WERI-Rb-1 (cell line): Measurements from ENCODE around the gene ARAP3.
A peak's percentile ranks its signal among the peaks of the same experiment; 100 is the strongest.
"Not testable (repeated sequence)": the region's sequence is repeated elsewhere in the genome, so short reads cannot be mapped to it uniquely, and the experiment has no call there.

Experiments
- DNase-seq: peaks from one replicate; pipeline ENCODE4 v3.0.0-alpha.2; 2020
- H3K27ac ChIP-seq: fragments of 250-450 bp; sonication (Bioruptor Pico); 2 replicates; pipeline ENCODE4 v1.5.1; 2020; ENCODE audit warnings: mild to moderate bottlenecking, moderate library complexity
- H3K27me3 ChIP-seq: fragments of 250-450 bp; sonication (Bioruptor Pico); 2 replicates; pipeline ENCODE4 v1.5.1; 2021; ENCODE audit warnings: mild to moderate bottlenecking, low read depth, moderate library complexity; ENCODE audit not compliant: insufficient read depth, severe bottlenecking
- H3K36me3 ChIP-seq: fragments of 250-450 bp; sonication (Bioruptor Pico); 2 replicates; pipeline ENCODE4 v1.5.1; 2020; ENCODE audit warnings: mild to moderate bottlenecking, moderate library complexity
- H3K4me3 ChIP-seq: 2 replicates; pipeline ENCODE4 v1.5.1; 2011; ENCODE audit warnings: low read depth, mild to moderate bottlenecking, control low read depth, low read length
- H3K9me3 ChIP-seq: fragments of 250-450 bp; sonication (Bioruptor Pico); 2 replicates; pipeline ENCODE4 v1.5.1; 2021; ENCODE audit warnings: mild to moderate bottlenecking, moderate library complexity; ENCODE audit not compliant: severe bottlenecking
- TF ChIP-seq, protein P1 (sequence below): IDR thresholded peaks from 2 replicates; pipeline ENCODE4 v1.5.1; 2011; ENCODE audit warnings: low read depth, mild to moderate bottlenecking, control low read depth, inconsistent platforms, low read length

Gene ARAP3, protein sequence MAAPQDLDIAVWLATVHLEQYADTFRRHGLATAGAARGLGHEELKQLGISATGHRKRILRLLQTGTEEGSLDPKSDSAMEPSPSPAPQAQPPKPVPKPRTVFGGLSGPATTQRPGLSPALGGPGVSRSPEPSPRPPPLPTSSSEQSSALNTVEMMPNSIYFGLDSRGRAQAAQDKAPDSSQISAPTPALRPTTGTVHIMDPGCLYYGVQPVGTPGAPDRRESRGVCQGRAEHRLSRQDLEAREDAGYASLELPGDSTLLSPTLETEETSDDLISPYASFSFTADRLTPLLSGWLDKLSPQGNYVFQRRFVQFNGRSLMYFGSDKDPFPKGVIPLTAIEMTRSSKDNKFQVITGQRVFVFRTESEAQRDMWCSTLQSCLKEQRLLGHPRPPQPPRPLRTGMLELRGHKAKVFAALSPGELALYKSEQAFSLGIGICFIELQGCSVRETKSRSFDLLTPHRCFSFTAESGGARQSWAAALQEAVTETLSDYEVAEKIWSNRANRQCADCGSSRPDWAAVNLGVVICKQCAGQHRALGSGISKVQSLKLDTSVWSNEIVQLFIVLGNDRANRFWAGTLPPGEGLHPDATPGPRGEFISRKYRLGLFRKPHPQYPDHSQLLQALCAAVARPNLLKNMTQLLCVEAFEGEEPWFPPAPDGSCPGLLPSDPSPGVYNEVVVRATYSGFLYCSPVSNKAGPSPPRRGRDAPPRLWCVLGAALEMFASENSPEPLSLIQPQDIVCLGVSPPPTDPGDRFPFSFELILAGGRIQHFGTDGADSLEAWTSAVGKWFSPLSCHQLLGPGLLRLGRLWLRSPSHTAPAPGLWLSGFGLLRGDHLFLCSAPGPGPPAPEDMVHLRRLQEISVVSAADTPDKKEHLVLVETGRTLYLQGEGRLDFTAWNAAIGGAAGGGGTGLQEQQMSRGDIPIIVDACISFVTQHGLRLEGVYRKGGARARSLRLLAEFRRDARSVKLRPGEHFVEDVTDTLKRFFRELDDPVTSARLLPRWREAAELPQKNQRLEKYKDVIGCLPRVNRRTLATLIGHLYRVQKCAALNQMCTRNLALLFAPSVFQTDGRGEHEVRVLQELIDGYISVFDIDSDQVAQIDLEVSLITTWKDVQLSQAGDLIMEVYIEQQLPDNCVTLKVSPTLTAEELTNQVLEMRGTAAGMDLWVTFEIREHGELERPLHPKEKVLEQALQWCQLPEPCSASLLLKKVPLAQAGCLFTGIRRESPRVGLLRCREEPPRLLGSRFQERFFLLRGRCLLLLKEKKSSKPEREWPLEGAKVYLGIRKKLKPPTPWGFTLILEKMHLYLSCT (N-terminal part only)

DNA sequence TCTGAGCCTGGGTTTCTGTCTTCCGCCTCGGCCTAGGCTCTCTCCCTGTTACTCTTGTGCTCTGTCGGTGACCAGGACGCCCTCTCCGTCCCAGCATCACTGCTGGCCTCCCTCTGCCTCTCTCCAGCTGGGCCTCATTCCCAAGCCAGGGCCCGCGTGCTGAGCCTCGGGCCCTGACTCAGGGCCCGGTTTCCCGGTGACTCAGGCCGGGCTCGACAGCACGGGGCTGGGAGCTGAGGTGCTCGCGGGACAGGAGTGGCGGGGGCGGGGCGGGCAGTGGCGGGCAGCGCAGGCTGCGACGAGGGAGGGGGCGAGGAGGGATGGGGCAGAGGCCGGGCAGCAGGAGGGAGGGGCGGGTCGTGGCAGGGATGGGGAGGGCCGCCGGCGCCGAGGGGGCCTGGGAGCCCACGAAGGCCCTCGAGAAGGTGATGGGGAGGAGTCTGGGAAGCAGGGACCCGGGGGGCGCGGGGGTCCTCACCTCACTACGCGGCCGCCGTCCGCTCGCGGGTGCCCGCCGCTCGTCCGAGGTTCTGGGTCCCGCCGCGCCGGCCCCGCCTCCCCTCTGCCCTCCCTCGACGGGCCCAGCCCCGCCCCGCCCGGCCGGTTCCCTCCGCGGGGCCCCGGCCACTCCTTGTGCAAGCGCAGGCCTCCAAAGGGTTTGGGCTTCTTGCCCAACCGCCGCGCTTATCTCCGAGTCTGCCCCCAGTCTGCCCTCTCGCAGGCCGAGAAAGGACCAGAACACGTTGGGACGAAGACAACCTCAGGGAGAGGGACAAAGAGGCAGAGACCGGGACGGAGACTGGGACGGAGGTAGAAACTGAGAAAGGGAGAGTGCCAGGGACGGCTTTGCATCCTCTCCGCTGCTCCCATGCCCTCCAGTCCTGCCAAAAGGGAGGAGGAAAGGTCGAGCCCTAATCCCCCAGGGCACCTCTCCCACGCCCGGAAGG is at the start of gene ARAP3:
Gene ARAP3, minus strand, starts transcription at position 536 of the 947 bp plus-strand sequence. CDS start 1,744 bp downstream, outside the sequence.
- peak within 1 kb of the TSS; percentile 49 for H3K27ac ChIP-seq
- H3K4me3 ChIP-seq, result peak within 1 kb of the TSS; percentile 51
- H3K9me3 ChIP-seq, result no peaks in the 10 kb centered on the region
- DNase-seq, result peak; percentile 62
- no peaks in the 10 kb centered on the region for H3K27me3 ChIP-seq
- TF ChIP-seq, protein P1, sequence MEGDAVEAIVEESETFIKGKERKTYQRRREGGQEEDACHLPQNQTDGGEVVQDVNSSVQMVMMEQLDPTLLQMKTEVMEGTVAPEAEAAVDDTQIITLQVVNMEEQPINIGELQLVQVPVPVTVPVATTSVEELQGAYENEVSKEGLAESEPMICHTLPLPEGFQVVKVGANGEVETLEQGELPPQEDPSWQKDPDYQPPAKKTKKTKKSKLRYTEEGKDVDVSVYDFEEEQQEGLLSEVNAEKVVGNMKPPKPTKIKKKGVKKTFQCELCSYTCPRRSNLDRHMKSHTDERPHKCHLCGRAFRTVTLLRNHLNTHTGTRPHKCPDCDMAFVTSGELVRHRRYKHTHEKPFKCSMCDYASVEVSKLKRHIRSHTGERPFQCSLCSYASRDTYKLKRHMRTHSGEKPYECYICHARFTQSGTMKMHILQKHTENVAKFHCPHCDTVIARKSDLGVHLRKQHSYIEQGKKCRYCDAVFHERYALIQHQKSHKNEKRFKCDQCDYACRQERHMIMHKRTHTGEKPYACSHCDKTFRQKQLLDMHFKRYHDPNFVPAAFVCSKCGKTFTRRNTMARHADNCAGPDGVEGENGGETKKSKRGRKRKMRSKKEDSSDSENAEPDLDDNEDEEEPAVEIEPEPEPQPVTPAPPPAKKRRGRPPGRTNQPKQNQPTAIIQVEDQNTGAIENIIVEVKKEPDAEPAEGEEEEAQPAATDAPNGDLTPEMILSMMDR, result no peak
- H3K36me3 ChIP-seq, result no peaks in the 10 kb centered on the region

DNA sequence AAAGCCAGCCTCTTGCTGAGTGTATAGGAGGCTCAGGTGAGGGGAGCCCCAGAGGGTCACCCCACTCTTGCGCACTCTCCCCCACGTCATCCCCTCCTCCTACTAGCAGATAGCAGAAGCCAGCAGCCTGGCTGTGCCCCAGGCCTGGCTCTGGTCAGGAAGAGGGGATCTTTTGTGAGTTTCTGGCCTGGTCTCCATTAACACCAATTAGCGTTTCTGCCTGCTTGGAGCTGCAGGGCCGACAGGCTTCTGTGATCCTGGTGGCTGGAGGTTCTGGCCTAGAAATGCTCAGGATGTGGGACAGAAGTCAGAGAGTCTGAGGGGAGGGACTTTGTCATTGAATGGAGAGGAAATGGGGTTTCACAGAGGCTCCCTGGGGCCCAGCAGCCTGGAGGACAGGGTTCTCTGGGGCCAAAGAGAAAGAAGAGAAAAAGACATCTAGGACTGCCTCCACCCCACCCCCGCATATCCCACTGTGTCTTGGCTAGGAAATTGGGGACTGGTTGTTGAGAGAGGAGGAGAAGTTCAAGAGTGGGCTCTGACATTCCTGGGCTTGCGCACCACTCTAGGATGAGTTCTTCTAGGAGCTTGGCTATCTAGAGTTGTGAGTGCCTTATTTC is 47.5 kb upstream of the ARAP3 start:
- Histone ChIP-seq H3K36me3 (no peaks in the 10 kb centered on the region), H3K27ac (no peak overlapping the region), H3K27me3 (no peaks in the 10 kb centered on the region), H3K9me3 (no peaks in the 10 kb centered on the region), H3K4me3 (no peak overlapping the region)
- TF ChIP-seq, protein P1, result no peak
- no peak for DNase-seq

DNA sequence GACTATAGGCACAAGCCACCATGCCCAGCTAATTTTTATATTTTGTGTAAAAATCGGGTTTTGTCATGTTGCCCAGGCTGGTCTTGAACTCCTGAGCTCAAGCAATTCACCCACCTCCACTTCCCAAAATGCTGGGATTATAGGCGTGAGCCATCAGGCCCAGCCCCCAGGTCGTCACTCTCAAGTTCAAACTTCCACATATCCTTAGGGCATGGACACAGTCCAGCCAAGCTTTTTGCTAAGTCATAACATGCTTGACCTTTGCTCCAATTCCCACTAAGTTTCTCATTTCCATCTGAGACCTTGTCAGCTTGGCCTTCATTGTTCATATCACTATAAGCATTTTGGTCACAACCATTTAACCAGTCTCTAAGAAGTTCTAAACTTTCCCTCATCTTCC is 43.9 kb upstream of the ARAP3 start:
- H3K36me3 ChIP-seq, result no peaks in the 10 kb centered on the region
- TF ChIP-seq, protein P1, result no peak
- H3K27me3 ChIP-seq, result no peaks in the 10 kb centered on the region
- no peak overlapping the region for H3K4me3 ChIP-seq
- DNase-seq, result no peak
- H3K27ac ChIP-seq, result no peak overlapping the region
- peaks cover 4% of the 10 kb centered on the region for H3K9me3 ChIP-seq

DNA sequence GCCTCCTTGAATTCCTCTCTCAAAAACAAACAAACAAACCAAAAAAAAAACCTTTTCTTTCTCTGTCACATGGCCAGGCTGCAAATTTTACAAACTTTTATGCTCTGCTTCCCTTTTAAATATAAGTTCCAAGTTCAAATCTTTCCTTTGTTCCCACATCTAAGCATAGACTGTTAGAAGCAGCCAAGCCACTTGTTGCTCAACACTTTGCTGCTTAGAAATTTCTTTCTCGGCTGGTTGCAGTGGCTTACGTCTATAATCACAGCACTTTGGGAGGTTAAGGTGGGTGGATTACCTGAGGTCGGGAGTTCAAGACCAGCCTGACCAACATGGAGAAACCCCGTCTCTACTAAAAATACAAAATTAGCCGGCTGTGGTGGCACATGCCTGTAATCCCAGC is 43.1 kb upstream of the ARAP3 start:
- H3K9me3 ChIP-seq, DNase-seq, H3K36me3 ChIP-seq, H3K27me3 ChIP-seq, H3K4me3 ChIP-seq, H3K27ac ChIP-seq: not testable (repeated sequence)

DNA sequence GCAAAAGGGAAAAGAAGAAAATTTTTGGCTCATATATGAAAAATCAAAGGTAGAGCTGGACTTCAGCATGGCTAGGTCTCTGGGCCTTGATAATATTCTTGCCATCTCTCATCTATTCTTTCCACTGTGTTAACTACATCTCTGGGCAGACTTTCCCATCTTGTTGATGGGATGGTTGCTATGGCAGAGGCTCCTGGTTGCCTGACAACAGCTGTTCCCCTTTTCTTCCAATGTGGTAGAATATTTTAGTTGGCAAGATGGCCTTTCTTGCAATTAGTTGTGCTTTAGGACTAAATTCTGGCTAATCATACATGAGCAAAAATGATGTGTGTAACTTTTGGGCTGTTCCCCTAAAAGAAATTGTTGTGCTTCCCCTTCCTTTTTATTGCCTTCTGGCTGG is 40.2 kb upstream of the ARAP3 start:
- Histone ChIP-seq H3K27me3 (no peaks in the 10 kb centered on the region), H3K27ac (no peak overlapping the region), H3K36me3 (no peaks in the 10 kb centered on the region), H3K4me3 (no peak overlapping the region), H3K9me3 (peaks cover 4% of the 10 kb centered on the region)
- DNase-seq, result no peak
- TF ChIP-seq, protein P1, result no peak
